ENCODE measurements around the gene LPP.

The LPP gene

GRCh38 chr3:188212308-188212969, 58.5 kb downstream of the LPP start:
- H3K79me2 ChIP-seq (ENCODE audit: insufficient read depth, low read length): no peaks in the 10 kb centered on the region
- H4K20me1 ChIP-seq (ENCODE audit: insufficient read depth, low read length): no peaks in the 10 kb centered on the region
- H3K4me3 ChIP-seq (ENCODE audit: low read depth, low read length, poor library complexity, severe bottlenecking): no peak overlapping the region
- H3K27me3 ChIP-seq (ENCODE audit: insufficient read depth, low read length): no peaks in the 10 kb centered on the region
- no peak overlapping the region for H2AFZ ChIP-seq (ENCODE audit: low read length)
- no peak overlapping the region for H3K9ac ChIP-seq (ENCODE audit: low read length)
- TF ChIP-seq EZH2 (IDR thresholded peaks at IDR 0.05; ENCODE audit: borderline replicate concordance, low read length) (no peak), CTCF (IDR thresholded peaks at IDR 0.05; ENCODE audit: low read length) (no peak)
- H3K27ac ChIP-seq (ENCODE audit: low read depth, low read length, poor library complexity, severe bottlenecking): peak overlapping the region; percentile 92
- peaks cover 76% of the 10 kb centered on the region for H3K4me1 ChIP-seq (ENCODE audit: insufficient read depth, low read length, severe bottlenecking)
- no peaks in the 10 kb centered on the region for H3K9me3 ChIP-seq (ENCODE audit: low read length)
- no peak overlapping the region for H3K4me2 ChIP-seq (ENCODE audit: low read length)
- no peaks in the 10 kb centered on the region for H3K9me2 ChIP-seq (ENCODE audit: low read depth, low read length)
- no peaks in the 10 kb centered on the region for H3K36me3 ChIP-seq (ENCODE audit: insufficient read depth, low read length)
- H3F3A ChIP-seq (ENCODE audit: insufficient read depth, low read length): no peaks in the 10 kb centered on the region; the same call in 1 of the 2 replicates

- Histone ChIP-seq H3K4me3 (ENCODE audit: low read depth, low read length, poor library complexity, severe bottlenecking) (peak overlapping the region; percentile 18), H3K27me3 (ENCODE audit: insufficient read depth, low read length) (no peaks in the 10 kb centered on the region), H3K9ac (ENCODE audit: low read length) (peak overlapping the region; percentile 46), H3K9me2 (ENCODE audit: low read depth, low read length) (no peaks in the 10 kb centered on the region), H3F3A (ENCODE audit: insufficient read depth, low read length) (no peaks in the 10 kb centered on the region; the same call in 1 of the 2 replicates), H3K4me2 (ENCODE audit: low read length) (peak overlapping the region; percentile 47), H2AFZ (ENCODE audit: low read length) (no peak overlapping the region), H4K20me1 (ENCODE audit: insufficient read depth, low read length) (no peaks in the 10 kb centered on the region), H3K9me3 (ENCODE audit: low read length) (no peaks in the 10 kb centered on the region), H3K4me1 (ENCODE audit: insufficient read depth, low read length, severe bottlenecking) (peaks cover 71% of the 10 kb centered on the region), H3K36me3 (ENCODE audit: insufficient read depth, low read length) (no peaks in the 10 kb centered on the region), H3K79me2 (ENCODE audit: insufficient read depth, low read length) (no peaks in the 10 kb centered on the region), H3K27ac (ENCODE audit: low read depth, low read length, poor library complexity, severe bottlenecking) (peak overlapping the region; percentile 92)
- TF ChIP-seq EZH2 (IDR thresholded peaks at IDR 0.05; ENCODE audit: borderline replicate concordance, low read length): no peak
- no peak for TF ChIP-seq CTCF (IDR thresholded peaks at IDR 0.05; ENCODE audit: low read length)
These were observed 60.5 kb downstream of the LPP start for GRCh38 chr3:188214442-188214841.

GRCh38 chr3:188215129-188215528, 61.2 kb downstream of the LPP start:
- no peak overlapping the region for H3K4me3 ChIP-seq (ENCODE audit: low read depth, low read length, poor library complexity, severe bottlenecking)
- H3K27ac ChIP-seq (ENCODE audit: low read depth, low read length, poor library complexity, severe bottlenecking): peak overlapping the region; percentile 92
- no peak overlapping the region for H3K4me2 ChIP-seq (ENCODE audit: low read length)
- H3K36me3 ChIP-seq (ENCODE audit: insufficient read depth, low read length): no peaks in the 10 kb centered on the region
- no peaks in the 10 kb centered on the region for H3K79me2 ChIP-seq (ENCODE audit: insufficient read depth, low read length)
- no peaks in the 10 kb centered on the region for H3K9me2 ChIP-seq (ENCODE audit: low read depth, low read length)
- no peaks in the 10 kb centered on the region; the same call in 1 of the 2 replicates for H3F3A ChIP-seq (ENCODE audit: insufficient read depth, low read length)
- H3K9me3 ChIP-seq (ENCODE audit: low read length): no peaks in the 10 kb centered on the region
- TF ChIP-seq EZH2 (IDR thresholded peaks at IDR 0.05; ENCODE audit: borderline replicate concordance, low read length) (no peak), CTCF (IDR thresholded peaks at IDR 0.05; ENCODE audit: low read length) (no peak)
- no peak overlapping the region for H2AFZ ChIP-seq (ENCODE audit: low read length)
- no peaks in the 10 kb centered on the region for H3K27me3 ChIP-seq (ENCODE audit: insufficient read depth, low read length)
- H4K20me1 ChIP-seq (ENCODE audit: insufficient read depth, low read length): no peaks in the 10 kb centered on the region
- H3K4me1 ChIP-seq (ENCODE audit: insufficient read depth, low read length, severe bottlenecking): peaks cover 71% of the 10 kb centered on the region
- H3K9ac ChIP-seq (ENCODE audit: low read length): peak overlapping the region; percentile 46; the same call in 1 of the 2 replicates
